Loucy (cell line): Measurements from ENCODE around the gene NOBOX.
"Not testable (repeated sequence)": the region's sequence is repeated elsewhere in the genome, so short reads cannot be mapped to it uniquely, and the experiment has no call there.

Experiments
- H2AFZ ChIP-seq: fragments of 200-600 bp; sonication (generic); 2 replicates; pipeline ENCODE4 v1.6.0; 2016; ENCODE audit warnings: antibody characterized with exemption, mild to moderate bottlenecking, low read length, moderate library complexity
- H3F3A ChIP-seq: fragments of 200-600 bp; 2 replicates; pipeline ENCODE4 v1.6.0; 2016; ENCODE audit warnings: antibody characterized with exemption, low read depth, mild to moderate bottlenecking
- H3K27me3 ChIP-seq: fragments of 200-600 bp; sonication (generic); 2 replicates; pipeline ENCODE4 v1.6.1; 2014; ENCODE audit warnings: low read length, mild to moderate bottlenecking; ENCODE audit not compliant: insufficient read depth, poor library complexity, severe bottlenecking
- H3K36me3 ChIP-seq: fragments of 200-600 bp; sonication (generic); 2 replicates; pipeline ENCODE4 v1.6.1; 2016; ENCODE audit warnings: low read length; ENCODE audit not compliant: insufficient read depth
- H3K4me1 ChIP-seq: fragments of 200-600 bp; sonication (generic); 2 replicates; pipeline ENCODE4 v1.5.1; 2014; ENCODE audit warnings: low read length, mild to moderate bottlenecking; ENCODE audit not compliant: insufficient read depth, poor library complexity, severe bottlenecking
- H3K4me2 ChIP-seq: fragments of 200-600 bp; sonication (generic); 2 replicates; pipeline ENCODE4 v1.6.0; 2014; ENCODE audit warnings: antibody characterized with exemption, low read length, low read depth, mild to moderate bottlenecking; ENCODE audit not compliant: poor library complexity, severe bottlenecking
- H3K4me3 ChIP-seq: fragments of 200-600 bp; sonication (generic); 2 replicates; pipeline ENCODE4 v1.5.1; 2014; ENCODE audit warnings: low read length, mild to moderate bottlenecking, mixed read lengths; ENCODE audit not compliant: poor library complexity, severe bottlenecking
- H3K79me2 ChIP-seq: fragments of 200-600 bp; sonication (generic); 2 replicates; pipeline ENCODE4 v1.6.1; 2014; ENCODE audit warnings: low read length; ENCODE audit not compliant: insufficient read depth
- H3K9ac ChIP-seq: fragments of 200-600 bp; sonication (generic); 2 replicates; pipeline ENCODE4 v1.6.0; 2014; ENCODE audit warnings: mild to moderate bottlenecking, low read depth, low read length, moderate library complexity; ENCODE audit not compliant: poor library complexity, severe bottlenecking
- H3K9me2 ChIP-seq: fragments of 200-600 bp; sonication (generic); replicated peaks from 2 replicates; pipeline ENCODE4 v1.6.1; 2016; ENCODE audit warnings: low read depth, low read length, mixed read lengths
- H3K9me3 ChIP-seq: fragments of 200-600 bp; sonication (generic); 2 replicates; pipeline ENCODE4 v1.6.1; 2014; ENCODE audit warnings: mild to moderate bottlenecking, antibody characterized with exemption, low read length, low read depth; ENCODE audit not compliant: insufficient read depth
- H4K20me1 ChIP-seq: fragments of 200-600 bp; sonication (generic); 2 replicates; pipeline ENCODE4 v1.6.0; 2014; ENCODE audit warnings: antibody characterized with exemption, low read length, mild to moderate bottlenecking; ENCODE audit not compliant: insufficient read depth, poor library complexity, severe bottlenecking

The NOBOX gene

GRCh38 chr7:144355176-144355822, 48.2 kb downstream of the NOBOX start, which contains the start of gene ARHGEF5:
Gene ARHGEF5, plus strand, starts transcription at chr7:144355402. Its CDS starts 7,268 bp downstream, at chr7:144362670.
- not testable (repeated sequence) for H2AFZ ChIP-seq, H3K4me1 ChIP-seq, H3K4me2 ChIP-seq, H3K9me2 ChIP-seq, H4K20me1 ChIP-seq, H3K9me3 ChIP-seq, H3K4me3 ChIP-seq, H3F3A ChIP-seq, H3K79me2 ChIP-seq, H3K27me3 ChIP-seq, H3K9ac ChIP-seq, H3K36me3 ChIP-seq

- H3K9me2 ChIP-seq, H3K79me2 ChIP-seq, H2AFZ ChIP-seq, H3K9me3 ChIP-seq, H3K36me3 ChIP-seq, H3K4me3 ChIP-seq, H3K27me3 ChIP-seq, H3F3A ChIP-seq, H3K4me2 ChIP-seq, H3K9ac ChIP-seq, H4K20me1 ChIP-seq, H3K4me1 ChIP-seq: not testable (repeated sequence)
Measured at GRCh38 chr7:144351667-144352066, 51.8 kb downstream of the NOBOX start.

- H3K4me2 ChIP-seq, H3K79me2 ChIP-seq, H2AFZ ChIP-seq, H3K9me2 ChIP-seq, H3K9me3 ChIP-seq, H3K4me3 ChIP-seq, H3F3A ChIP-seq, H3K4me1 ChIP-seq, H3K27me3 ChIP-seq, H4K20me1 ChIP-seq, H3K9ac ChIP-seq, H3K36me3 ChIP-seq: not testable (repeated sequence)
Measured at GRCh38 chr7:144348625-144349024, 54.9 kb downstream of the NOBOX start.
